Measurements from ENCODE around the gene HERC3. TPM values are rescaled to one million over a fixed set of nuclear protein-coding genes. Genes with fewer than 3 reads are reported as not detected.

The HERC3 gene
- total RNA-seq, 4 donors from 2014 or later: 49.6 to 64.3 (median 52.2) TPM

DNA sequence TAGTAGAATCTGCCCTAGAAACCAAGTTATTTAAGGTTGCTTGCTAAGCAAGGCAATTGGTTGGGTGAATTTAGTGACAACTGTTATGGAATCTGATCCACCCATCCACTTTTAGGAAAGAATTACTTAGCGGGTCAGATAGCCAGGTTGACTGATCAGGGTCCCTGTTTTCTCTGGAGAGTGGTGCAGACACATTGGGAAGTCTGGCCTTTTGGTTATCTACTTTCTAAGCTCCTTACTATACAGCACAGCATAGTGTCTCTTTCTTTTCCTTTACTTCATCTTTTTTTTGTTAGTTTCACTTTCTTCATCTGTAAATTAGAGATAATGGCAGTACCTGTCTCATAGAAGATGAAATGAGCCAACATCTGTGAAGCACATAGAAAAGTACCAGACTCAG lies 7.4 kb downstream of the HERC3 start:
- TF ChIP-seq CTCF (IDR thresholded peaks at IDR 0.05) (no peak), POLR2A (IDR thresholded peaks at IDR 0.05) (no peak)
- WGBS, 2 donors: 64 to 68% methylated on average over 1 of the region's 1 CpG
- H3K4me3 ChIP-seq (ENCODE audit: low read depth, poor library complexity, severe bottlenecking): no peak overlapping the region
- no peak for DNase-seq (ENCODE audit: low spot score in 2 of 2)
- intact Hi-C loops (cut with DNase I; ENCODE audit: low total_unique reads): no loop called here

GRCh38 chr4:88600176-88600838 lies 8.0 kb downstream of the HERC3 start:
- intact Hi-C loops (cut with DNase I; ENCODE audit: low total_unique reads): no loop called here
- WGBS, 2 donors: 66 to 71% methylated on average over 2 of the region's 2 CpGs
- TF ChIP-seq POLR2A (IDR thresholded peaks at IDR 0.05) (no peak), CTCF (IDR thresholded peaks at IDR 0.05) (no peak)
- H3K4me3 ChIP-seq (ENCODE audit: low read depth, poor library complexity, severe bottlenecking): no peak overlapping the region
- no peak for DNase-seq (ENCODE audit: low spot score in 2 of 2)

GRCh38 chr4:88604978-88605678 lies 12.8 kb downstream of the HERC3 start:
- DNase-seq (ENCODE audit: low spot score in 2 of 2): no peak
- 95 to 97% methylated on average over 1 of the region's 1 CpG for WGBS, 2 donors
- H3K4me3 ChIP-seq (ENCODE audit: low read depth, poor library complexity, severe bottlenecking): no peak overlapping the region
- TF ChIP-seq POLR2A (IDR thresholded peaks at IDR 0.05): no peak
- TF ChIP-seq CTCF (IDR thresholded peaks at IDR 0.05): no peak
- intact Hi-C loops (cut with DNase I; ENCODE audit: low total_unique reads): no loop called here

- intact Hi-C loops (cut with DNase I; ENCODE audit: low total_unique reads): no loop called here
- no peak for DNase-seq (ENCODE audit: low spot score in 2 of 2)
- H3K4me3 ChIP-seq (ENCODE audit: low read depth, poor library complexity, severe bottlenecking): no peak overlapping the region
- TF ChIP-seq CTCF (IDR thresholded peaks at IDR 0.05) (no peak), POLR2A (IDR thresholded peaks at IDR 0.05) (no peak)
Observed at GRCh38 chr4:88605736-88606135, 13.5 kb downstream of the HERC3 start.

DNA sequence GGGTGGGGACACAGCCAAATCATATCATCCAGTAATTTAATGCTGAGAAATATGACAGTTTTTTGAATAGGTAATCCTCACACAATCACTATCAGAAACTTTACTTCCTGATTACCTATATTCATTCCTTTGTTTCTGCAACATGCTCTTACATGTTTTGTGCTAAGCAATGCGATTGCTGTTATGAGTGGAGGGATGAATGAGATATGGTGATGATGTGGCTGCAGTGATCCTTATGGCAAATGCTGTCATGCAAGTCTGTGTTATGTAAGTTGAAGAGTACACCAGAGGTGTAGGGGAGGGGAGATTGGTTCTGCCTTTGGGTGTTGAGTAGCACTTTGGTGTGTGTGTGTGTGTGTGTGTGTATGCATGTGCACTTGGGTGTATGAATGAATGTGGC lies 14.6 kb downstream of the HERC3 start:
- intact Hi-C loops (cut with DNase I; ENCODE audit: low total_unique reads): no loop called here
- no peak for DNase-seq (ENCODE audit: low spot score in 2 of 2)
- WGBS, 2 donors: 61 to 63% methylated on average over 1 of the region's 1 CpG

More for the DNA sequence above, 14.6 kb downstream of the HERC3 start:
- TF ChIP-seq POLR2A (IDR thresholded peaks at IDR 0.05): no peak
- TF ChIP-seq CTCF (IDR thresholded peaks at IDR 0.05): no peak
- H3K4me3 ChIP-seq (ENCODE audit: low read depth, poor library complexity, severe bottlenecking): no peak overlapping the region

Data from lower leg skin (tissue), 4 donors.